Activated T-cell treated with anti-CD3 and anti-CD28 coated beads for 1 hour (primary cell): ENCODE results near the gene CACNA2D3.

Experiments
- DNase-seq: peaks from one replicate; pipeline ENCODE4 v3.0.0-alpha.2; 2020; ENCODE audit warnings: low read depth

Gene CACNA2D3

DNA sequence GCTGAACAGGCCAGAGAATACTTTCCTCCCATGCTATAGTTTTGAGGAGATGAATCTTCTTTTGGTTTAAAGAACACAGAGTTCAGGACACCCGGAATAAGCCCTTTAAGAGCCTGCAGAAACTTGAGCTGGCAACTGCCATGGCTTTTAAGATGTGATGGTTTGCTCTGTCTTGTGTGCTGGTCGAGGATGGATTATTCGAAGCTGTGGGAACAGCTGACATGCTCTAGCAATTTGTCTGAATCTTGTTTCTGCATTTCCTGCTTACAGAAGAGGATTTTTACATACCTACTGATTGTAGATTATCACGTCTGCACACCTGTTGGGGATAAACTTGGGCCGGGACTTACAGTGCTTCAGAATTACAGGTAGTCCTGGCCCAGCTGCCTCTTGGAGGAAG, 408.6 kb downstream of the CACNA2D3 start:
- DNase-seq, result no peak

DNA sequence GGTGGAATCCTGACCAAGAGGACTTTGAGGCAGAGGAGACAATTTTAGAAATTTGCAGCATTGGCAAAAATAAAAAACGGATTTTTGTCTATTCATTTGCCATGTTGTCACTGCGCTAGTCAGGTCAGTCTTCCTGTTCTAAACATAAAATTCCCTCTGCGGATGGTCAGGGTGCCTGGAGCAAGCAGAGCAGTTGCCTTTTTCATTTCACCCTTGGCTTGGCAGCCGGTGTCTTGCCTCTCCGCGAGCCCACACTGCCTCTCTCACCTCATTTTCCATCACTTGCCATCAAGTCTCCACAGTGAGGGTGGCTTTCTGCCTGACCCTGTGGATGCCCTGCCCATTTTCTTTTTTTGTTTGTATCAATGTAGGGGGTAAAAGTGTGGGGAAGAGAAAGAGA, 409.4 kb downstream of the CACNA2D3 start:
- no peak for DNase-seq

DNA sequence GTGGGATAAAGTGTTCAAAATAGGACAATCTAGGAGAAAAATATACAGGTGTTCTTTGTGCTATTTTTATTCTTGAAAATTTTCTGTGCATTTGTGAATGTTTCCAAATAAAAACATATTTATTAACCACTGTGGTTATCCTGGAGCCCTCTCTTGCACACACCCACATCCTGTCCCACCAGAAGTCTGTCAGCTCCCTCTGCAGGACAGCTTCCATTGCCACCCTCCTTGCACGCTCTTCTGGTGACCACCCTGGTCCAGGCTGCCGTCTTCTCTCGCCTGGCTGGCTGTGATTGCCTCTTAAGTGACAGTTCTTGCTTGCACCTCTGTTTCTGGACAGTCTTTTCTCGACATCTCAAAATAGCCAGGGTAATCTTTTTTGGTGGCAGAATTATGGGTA, 411.5 kb downstream of the CACNA2D3 start:
- DNase-seq, result no peak

DNA sequence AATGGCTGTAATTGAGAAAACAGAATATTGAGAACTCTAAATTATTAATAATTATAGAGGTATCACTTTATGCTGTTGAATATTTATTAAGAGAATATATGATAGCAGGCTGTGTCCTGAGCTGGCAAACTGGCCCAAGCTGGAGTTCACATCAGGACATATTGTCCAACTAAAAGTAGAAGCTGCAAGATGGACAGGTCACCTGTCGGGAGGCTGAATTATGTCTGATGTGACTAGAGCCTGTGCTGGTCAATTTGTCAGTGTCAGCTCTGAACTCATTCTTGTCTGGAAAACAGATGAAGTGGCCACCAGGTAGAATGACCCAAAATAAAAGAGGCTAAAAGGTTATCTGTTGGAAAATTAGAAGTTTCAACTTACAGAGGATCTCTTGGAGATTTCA, 413.3 kb downstream of the CACNA2D3 start:
- DNase-seq, result no peak

DNA sequence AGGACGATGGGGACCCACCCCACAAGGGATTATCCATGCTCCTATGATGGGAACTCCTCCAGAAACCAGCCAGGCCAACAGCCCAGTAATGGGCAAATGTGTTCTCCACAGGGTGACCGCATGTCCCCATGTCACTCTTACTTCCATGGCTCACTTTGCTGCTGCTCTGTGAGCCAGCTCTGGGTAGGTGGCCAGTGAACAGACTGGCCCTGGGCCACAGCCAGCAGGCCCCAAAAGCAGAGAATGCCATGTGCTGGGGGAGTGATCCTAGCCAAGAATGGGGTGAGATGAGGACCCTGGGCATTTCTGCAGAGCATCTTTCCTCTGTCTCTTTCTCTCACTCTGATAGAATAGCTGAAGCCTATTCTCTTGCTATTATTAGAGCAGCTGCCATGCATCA, 414.1 kb downstream of the CACNA2D3 start:
- DNase-seq, result no peak

DNA sequence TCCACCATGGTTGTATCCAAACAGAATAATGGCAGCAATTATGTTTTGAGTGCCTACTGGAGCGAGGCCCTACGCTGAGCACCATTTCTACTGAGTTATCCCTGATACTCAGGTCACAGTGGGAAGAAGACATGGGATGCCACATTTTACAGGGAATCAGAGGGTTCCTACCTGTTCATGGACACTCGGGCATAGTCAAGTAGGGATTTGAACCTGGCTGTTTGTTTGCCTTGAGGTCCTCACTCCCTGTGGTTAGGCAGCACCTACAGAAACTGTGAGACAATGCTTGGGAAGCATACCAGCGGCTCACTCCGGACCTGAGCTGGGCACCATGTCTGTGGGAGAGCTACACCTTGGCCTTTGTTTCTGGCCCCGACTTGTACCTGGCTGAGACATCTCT, 415.2 kb downstream of the CACNA2D3 start:
- no peak for DNase-seq

DNA sequence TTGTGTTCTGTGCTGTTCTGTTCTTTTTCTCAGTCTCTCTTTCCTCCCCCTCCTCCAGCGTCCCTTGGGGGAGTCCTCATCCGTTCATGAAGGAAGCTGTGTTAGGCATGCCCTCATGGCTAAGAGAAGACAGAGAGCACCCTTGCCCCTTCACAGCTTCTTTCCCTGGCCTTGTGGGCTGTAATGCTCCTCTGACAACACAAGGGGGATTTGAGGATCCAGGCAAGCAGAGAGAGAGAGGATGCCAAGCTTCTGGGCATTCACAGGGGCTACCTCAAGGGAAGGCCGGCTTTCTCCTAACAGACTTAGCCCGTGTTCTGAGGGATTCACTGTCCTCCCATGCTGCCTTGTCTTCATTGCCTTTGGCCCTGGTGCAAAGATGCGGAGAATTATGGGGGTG, 416.0 kb downstream of the CACNA2D3 start:
- no peak for DNase-seq

DNA sequence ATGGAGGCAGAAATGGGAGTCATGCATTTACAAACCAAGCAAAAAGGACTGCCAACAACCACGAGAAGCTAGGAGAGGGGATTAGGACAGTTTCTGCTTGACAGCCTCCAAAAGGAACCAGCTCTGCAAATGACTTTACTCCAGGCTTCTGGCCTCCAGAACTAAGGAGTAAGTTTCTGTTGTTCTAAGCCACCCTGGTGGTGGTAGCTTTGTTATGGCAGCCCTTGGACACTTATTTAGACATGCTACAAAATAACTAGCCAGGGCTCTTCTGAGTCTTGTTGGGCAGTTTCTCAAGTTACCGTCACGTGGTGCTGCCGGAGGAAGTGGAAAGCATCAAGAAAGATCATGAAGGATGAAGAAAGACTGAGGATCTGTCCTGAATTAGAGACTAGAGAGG, 419.0 kb downstream of the CACNA2D3 start:
- no peak for DNase-seq

DNA sequence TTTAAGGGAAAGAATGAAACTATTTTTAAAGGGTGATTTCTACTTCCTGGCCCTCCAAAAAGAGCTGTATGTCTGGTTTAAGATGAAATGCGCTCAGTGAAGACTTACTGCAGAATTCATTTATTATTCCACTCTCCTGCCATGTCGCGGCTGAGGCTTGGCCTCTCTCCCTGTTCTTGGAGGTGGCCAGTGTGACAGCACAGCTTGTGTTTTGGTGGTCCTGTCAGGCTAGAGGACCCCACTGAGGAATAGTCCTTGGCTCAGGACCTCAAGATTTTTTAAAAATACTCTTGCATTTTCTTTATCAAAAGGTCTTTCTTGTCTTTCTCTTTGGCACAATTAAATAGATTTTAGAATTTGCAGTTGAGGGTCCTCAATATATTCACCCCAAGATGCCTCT, 421.1 kb downstream of the CACNA2D3 start:
- no peak for DNase-seq

DNA sequence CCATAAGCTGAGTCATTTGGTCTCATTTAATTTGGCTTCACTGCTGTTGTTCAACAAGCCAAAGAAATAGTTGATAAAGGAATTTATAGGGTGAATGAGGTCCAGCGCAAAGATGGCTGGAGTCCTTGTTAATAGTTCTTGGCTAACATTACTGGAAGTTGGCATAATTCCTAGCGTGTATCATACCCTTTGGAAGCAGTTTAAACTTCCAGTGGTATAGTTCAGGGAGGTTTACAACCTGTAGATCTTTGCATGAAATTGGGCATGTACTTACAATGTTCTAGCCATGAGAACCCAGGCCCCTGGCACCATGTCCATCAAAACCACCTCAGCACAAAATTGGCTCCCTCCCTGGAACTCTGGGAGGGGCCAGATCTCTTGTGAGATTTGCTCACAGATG, 424.7 kb downstream of the CACNA2D3 start:
- DNase-seq, result no peak

DNA sequence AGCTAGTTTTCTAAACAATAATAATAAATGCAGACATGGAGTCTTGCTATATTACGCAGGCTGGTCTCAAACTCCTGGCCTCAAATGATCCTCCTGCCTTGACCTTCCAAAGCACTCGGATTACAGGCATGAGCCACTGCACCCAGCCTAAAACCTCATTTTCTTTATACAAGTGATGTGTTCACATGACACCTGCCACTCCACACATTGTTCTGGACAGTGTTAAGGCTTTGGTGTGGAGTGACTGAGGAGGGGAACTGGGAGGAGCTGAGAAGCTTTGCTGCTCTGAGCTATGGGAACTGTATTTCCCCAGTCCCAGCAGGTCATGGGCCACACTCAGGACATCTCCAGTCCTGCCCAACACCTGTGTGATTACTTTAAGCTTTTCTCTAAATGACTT, 425.5 kb downstream of the CACNA2D3 start:
- no peak for DNase-seq

DNA sequence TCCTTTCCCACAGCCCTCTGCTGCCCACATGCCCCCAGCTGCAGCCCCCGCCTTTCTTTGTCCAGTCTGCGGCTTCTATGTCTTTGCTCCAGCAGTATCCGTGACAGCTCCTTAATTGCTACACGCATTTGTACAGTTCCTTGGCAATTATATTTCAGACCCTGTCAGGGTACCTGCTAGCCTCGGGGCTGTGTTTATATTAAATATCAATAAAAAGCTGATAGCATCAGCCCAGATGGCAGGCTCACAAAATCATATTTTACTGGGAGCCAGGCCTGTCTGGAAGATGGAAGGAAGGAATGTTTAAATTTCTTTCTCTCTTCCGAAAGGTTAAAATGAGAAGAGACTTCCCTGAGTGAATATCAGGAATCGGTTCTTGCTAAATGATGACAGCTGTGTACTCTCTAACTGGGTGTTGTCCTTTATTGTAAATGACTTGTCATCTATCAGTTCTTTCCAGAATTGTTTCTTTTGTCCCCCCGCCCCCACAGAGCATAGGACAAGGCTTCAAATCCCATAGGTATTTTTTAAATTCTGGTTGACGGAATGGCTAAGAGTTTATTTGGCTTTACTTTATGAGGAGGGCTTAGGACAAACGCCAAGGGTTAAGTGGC, 427.4 kb downstream of the CACNA2D3 start:
- no peak for DNase-seq

DNA sequence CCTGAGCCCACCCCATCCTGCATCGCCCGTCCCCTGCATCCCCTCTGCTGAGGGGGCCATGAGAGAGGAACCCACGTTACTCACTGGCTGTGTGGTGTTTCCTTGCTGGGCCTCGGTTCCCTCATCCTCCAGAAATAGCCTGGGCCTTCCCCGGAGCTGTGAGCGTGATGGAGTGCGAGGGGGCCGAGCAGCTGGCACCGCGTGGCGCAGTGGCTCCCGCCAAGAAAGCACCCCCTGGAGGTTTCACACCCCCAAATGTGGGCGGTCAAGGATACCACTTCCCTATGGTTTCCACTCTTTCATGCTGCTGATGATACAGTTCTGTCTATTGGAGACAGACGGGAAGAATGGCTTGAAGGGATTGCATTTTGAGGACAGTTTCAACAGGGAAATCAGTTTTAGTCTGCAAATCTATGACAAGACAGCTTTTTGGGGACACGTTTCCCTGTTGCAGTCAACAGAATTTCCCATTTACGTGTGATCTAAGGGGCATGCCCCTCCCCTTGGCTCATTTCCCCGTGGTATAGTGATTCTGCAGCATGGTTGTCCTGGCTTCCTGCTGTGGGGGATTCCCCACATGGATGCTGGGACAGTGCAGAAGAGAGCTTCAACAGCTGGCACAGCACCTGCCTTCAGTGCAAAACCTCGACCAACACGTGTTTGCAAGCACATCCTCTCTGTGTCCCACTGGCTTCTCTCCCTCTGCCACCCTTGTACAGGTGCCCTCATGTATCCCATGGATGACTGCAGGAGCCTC, 428.0 kb downstream of the CACNA2D3 start:
- no peak for DNase-seq

DNA sequence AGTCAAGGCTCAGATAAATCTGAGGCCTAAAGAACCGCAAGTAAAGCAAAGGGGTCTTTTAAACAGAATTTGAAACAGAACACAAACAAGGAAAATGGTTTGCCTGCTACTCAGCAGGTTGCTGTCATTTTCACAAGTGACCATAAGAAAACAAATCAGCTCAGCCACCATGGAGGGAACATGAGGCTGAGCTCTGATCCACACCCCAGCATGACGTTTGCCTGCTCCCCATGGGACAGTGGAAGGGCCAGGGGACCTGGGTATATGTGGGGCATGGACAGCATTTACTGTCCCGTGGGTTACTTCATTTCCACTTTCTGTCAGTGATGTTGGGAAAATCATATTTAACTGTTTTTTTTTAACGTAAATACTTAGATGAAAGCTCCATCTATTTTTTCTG, 434.3 kb downstream of the CACNA2D3 start:
- DNase-seq, result no peak

DNA sequence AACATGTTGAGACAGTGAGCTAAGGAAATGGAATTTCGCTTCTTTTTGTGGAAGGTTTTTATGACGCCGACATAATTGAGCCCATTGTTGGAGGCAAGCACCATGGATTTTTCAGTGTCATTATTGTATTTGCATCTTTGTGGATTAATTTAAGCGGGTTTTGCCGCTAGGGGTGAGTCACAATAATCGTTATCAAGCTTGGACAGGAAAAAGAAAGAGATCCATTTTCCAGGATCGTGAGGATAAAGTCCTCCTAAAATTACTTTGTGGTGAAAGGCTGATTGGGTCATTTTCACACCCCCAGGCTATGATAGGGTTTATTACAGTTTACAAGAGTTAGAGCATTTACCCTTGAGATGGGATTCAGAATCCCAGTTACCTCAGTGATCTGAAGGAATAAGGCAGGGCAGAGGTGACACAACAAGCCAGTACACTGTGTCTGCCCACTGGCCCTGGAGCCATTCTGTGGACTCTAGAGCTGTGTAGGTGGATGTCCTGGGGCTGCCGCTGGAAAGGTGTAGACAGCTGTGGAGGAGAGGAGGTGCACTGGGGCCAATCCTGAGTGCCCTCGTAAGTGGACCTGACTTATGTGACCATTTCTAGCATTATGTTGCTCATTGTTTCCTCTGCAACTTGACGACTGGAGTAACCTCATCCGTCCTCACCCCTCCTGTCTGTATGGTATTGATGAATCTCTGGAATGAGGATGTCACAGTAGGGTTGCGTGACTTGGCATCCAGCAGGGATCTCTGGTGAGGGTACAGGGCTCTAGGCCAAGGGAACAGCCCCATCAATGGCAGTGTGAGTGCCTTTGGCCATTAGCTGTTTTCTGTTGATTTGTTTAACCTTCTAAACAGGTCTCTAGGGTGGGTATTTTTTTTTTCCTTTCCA, 435.4 kb downstream of the CACNA2D3 start:
- no peak for DNase-seq

DNA sequence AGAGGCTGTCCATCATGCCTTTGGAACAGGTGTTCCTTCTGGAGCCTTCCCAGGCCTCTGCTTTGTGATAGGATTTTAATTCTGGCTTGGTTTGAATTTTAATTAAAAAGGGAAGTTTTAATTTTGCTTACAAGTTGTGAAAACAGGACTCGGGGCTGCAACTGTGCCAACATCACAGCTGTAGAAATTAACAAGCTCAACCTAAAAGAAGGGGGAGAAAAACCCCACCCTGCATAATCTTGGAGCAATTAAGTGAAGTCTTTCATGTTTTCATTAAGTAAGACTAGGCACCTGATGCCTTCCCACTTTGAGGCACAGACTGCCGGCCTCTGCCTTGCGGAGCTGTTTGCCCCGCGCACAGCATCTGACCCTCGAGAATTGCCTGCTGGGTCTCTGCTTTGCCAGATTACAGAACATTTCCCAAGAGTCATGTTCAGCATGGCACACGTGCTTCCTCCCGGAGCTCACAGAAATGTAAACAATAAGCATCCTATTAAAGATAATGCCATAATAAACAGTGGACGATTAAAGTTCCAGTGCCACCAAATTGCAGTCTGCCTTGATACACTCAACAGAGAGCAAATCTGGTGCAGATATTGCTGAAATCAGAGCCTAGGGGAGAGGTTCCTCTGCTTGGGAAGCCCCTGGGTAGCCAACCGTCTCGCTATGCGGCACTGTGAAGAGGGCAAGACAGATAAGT, 441.3 kb downstream of the CACNA2D3 start:
- DNase-seq, result no peak

DNA sequence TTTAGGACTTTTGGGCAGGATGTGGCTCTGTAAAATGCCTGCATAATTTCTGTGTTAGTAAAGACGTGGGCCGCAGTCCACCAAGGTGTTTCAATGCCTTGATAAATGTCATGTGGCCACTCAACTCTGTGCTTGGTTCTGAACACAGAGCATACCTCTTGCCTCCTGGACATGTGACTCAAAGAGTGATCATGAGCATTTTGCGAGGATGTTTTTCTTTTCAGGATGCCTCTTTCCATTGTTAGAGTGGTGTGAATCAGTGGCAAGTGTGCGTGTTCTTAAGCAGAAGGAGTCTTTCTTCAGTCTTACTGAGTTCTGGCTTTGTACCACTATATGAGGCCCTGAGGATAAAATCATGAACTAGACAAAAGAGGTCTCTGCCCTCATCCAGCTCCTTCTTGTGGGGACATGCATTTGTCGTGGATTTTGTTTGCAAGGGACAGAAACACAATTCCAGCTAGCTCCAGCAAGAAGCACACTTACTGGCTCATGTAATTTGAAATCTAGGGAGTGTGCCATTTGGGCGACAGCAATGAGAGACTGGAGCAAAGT, 442.1 kb downstream of the CACNA2D3 start:
- DNase-seq, result no peak

DNA sequence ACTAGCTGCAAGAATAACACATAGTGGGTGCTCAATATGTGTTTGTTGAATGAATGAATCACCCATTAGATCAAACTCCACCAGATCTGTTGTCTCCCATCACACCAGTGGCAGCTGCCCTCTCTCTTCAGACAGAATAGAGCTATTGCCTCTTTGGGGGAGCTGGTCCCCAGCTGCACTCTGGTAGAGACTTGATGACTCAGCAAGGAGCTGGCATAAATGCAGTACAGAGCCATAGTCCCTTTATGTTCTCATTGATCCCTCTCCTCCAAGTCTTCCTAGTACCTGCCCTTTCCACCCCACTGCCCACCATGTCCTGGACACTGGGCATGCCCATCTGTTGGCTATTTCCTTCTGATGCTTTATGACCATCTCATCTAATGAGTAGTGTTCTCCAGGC, 443.6 kb downstream of the CACNA2D3 start:
- no peak for DNase-seq

DNA sequence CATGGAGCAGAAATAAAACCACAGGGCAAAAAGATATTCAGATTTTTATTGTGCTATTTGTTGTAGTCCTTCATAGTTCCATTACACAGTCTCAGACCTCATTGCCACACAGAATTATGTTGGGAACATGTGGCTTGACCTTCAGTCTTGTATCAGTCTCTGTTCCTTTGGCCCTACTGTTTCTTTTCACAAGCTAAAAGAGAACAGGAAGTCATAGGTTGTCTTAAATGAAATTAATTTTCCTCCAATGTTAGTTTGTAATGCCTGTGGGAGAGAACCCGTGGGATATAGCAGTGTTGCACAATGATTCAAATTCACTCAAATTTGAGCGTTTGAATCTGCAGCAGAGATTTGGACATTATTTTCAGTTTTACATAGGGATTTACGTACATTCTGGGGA, 445.6 kb downstream of the CACNA2D3 start:
- no peak for DNase-seq

DNA sequence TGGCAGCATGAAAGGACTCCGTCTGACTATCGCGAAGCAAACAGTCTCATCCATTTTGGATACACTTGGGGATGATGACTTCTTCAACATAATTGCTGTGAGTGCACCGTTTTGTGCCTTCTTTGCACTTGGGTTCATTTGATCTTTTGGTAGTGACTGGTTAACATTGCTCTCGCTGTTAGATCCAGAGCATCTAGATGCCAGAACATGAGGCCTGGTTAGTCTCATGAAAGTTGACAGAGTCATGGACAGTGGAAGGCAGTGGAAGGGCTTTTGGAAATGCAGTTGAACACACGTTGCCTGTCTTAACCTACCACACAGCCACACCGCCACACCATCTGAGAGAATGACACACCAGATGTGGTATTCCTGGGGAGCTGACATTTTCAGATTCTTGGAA, 447.7 kb downstream of the CACNA2D3 start:
- no peak for DNase-seq

DNA sequence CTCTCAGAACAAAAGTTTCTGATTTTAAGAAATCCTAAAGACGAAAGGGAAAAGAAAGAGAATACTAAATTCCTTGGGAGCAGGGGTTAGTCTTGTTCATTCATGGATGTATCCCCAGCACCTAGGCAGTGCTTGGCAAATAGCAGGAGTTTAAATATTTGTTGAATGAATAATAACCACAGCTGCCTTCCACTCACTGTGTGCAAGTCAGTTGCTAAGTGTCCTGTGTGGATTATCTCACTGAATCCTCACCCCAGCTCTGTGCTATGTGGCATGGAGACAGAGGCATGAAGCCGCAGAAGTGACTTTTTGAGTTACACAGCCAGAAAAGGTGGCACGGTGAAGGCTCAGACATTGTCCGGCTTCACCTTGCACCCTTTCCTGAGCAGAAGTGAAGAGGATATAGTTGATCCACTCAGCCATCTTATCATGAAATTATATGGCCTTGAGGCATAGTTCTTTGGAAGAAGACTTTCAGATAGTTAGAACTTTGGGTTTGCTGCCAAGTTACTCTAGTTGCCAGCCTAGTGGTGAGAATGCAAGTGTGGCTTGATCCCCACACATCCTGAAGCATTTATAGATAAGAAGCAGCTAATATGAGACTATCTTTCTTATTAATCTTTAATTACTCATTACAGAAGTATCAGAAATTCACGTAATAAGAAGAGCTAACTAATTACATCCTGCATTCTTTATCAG, 450.0 kb downstream of the CACNA2D3 start:
- DNase-seq, result no peak

DNA sequence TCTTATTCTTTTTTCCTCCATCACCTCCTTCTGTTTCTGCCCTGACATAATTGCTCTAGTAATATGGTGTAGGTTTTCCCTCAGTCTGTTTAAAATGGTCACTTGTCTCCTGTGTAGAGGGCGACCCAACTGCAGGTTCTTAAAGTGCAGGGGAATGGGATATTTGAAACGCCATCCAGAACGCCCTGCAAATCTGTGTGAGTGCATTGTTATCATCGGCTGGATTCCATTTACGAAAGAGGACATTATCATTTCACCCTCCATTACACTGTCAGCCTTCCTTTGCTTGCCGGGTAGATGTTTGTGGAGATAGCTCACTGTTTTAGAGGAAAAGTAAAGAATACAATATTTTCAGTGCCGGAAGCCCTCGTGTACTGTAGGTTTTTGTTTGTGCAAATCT, 451.5 kb downstream of the CACNA2D3 start:
- no peak for DNase-seq
